ENCODE results near the gene SRGAP1.

SRGAP1 gene

DNA sequence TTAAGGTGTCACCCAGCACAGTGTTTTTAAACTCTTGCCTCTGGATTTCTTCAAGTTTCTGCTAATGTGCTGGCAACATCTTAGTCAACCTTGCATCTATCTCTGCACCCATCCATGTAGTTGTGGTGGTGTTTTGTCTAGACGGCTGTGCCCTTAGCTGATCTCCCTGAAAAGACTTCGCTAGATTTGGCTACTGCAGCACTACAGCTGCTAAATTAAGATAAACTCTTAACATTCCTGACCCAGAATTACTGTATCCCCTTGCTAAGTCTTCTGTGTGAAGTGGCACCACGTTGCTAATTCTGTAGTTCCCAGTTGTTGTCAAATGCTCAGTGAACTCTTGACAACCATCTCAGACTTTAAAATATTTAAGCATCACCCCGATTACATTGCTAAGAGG lies 66.8 kb downstream of the SRGAP1 start:
- DNase-seq, result no peak

DNA sequence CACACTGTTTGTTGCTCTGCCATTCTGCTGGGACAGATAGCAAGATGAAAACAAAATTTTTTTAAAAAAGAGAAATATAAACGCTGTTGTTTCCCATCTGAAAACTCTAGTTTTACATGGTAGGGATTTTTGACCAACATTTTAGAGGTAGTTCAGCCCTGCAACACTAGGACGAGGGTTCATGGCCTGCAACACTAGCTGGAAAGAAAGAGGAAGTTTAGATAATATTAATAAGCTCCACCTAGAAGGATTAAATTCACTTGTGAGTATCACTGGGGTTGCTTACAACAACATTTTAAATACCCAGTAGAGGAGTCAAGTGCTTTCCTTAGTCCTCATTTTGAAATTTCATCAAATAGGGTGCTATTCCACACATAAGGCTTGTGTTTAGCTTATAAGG lies 68.2 kb downstream of the SRGAP1 start:
- no peak for DNase-seq

DNA sequence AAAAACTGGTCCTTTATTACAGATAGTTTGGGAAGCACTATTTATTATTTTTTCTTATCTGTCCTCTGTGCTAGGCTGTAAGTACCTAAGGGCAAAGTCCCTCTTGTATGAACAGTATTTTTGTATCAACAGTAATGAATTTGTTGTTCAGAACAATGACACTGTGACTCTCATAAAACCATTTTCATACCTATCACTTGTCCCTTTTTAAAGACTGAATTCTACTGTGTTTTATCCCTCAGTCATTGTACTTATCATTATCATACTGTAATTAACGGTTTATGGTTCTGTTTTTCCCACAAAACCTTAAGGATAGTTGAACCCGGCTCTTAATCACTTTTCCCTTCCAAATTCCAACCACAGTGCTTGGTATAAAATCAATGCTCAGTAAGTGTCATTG lies 69.4 kb downstream of the SRGAP1 start:
- DNase-seq, result no peak

GRCh38 chr12:63915105-63915800 lies 70.8 kb downstream of the SRGAP1 start:
- DNase-seq, result peak; percentile 25

GRCh38 chr12:63916561-63917476 lies 72.3 kb downstream of the SRGAP1 start:
- DNase-seq, result no peak

DNA sequence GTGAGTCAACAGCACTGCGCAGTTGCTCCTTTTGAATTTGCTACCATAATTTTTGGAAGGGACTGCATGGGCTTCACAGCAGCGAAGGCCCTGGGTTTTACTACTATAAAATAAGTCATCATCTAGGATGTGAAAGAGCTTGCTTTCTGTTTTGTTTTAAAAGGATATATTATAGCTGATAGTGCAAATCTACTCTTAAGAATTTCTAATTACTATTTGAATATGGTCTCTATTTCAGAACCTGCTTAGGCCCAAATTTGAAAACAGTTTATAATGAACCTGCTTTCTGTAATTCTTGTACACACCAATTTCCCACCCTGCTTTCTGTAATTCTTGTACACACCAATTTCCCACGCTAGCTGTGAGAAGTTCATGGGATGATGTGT lies 73.0 kb downstream of the SRGAP1 start:
- no peak for DNase-seq

GRCh38 chr12:63917864-63918799 lies 73.6 kb downstream of the SRGAP1 start:
- DNase-seq, result peak; percentile 50

- DNase-seq, result no peak
Observed at GRCh38 chr12:63918800-63919300, 74.3 kb downstream of the SRGAP1 start.

GRCh38 chr12:63919756-63920155 lies 75.3 kb downstream of the SRGAP1 start:
- DNase-seq, result no peak

DNA sequence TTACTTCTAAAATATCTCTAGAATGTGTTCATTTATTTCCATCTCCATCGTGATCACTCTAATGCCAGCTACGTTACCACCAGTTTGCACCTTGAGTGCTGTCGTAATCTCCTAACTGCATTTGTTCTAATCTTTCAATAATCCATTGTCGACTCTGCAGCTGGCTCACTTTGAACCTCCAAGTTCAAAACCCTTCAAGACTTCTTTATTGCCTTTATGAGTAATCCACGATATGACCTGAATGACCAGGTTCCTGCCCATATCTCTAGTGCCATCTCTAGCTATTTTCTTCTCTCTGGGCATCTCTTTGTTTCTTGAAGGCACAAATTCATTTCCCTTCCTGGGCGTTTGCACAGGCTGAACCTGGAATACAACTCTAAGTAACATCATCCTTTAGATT lies 76.7 kb downstream of the SRGAP1 start:
- DNase-seq, result no peak

DNA sequence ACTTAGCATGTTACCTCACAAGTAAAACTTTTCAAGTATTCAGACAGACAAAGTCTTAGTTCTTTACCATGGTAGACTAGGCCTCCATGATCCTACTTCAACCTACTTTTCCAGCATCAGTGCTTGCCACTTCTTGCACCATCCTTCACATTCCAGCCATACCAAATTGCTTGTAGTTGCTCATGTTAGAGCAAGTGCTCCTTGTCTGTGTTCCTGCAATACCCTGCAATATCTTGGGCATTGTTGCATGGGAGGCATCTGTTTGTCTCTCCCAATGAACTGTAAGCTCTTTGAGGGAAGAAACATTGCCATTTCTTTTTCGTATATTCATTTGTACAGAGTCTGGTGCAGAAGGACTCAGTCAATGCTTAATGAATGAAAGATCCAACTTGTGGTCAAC lies 78.0 kb downstream of the SRGAP1 start:
- DNase-seq, result no peak

GRCh38 chr12:63924781-63925180 lies 80.3 kb downstream of the SRGAP1 start:
- DNase-seq, result no peak

- DNase-seq, result no peak
Observed at GRCh38 chr12:63927511-63927910, 83.0 kb downstream of the SRGAP1 start.

DNA sequence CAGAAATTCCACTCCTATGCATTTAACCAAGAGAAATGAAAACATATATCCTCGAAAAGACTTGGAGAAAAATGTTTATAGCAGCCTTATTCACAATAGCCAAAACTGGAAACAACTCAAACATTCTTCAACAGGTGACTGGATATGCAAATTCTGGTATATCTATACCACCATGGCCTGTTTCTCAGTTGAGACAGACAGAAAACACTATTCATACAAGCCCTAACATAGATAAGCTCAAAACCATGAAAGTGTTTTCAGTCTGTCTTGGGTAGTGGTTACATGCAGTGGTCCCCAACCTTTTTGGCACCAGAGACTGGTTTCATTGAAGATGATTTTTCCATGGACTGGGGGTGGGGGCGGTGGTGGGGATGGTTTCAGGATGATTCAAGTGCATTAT lies 83.8 kb downstream of the SRGAP1 start:
- no peak for DNase-seq

DNA sequence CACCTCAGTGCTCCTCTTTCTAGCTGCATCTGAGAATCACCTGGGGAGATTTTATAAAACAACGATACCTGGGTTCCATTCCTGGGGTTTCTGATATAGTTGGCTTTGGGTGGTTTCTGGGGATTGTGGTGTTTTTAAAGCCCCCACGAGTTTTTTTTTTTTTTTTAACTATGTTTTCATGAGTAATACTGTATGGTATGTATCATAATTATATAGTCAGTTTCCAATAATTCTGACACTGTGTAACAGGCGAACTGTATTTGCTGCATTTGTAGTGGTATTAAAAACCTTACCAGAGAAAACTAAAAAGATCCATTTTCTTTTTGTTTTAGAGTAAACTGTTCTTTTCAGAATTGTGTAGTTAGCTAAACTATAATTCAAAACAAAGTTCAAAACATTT lies 84.9 kb downstream of the SRGAP1 start:
- DNase-seq, result no peak

DNA sequence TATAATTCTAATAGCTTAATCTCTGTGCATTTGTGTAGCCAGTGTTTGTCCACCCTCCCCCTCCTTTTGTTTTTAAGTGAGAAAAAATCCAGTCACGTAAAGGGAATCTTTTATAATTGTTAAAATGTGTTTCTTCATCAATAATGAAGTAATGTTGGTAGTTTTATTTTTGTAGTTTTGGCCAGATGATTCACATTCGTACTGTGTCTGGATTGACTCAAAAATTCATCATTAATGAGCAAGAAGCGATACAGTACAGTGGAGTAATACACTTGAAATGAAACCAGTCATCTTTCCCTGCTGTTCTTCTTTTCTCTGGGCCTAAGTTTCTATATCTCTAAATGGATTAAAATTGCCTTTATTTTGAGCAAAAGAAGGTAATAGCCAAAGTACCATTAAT lies 86.5 kb downstream of the SRGAP1 start:
- DNase-seq, result no peak

DNA sequence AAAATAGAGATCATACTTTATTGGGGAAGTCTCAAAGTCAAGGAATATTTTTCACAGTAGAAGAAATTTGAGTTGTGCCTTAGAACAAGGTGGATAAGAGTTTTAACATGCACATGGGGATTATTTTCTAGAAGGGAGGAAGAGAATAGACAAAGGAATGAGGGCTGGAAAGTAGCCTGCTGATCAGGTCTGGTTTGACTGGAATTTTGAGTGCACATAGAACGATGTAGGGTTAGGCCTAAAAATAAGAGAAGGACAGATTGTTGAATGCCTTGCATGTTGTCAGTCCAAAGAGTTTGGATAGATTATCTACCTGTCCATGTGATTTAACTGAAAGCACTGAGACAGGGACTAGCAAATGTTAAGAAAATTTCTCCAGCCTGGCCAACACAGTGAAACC lies 87.2 kb downstream of the SRGAP1 start:
- DNase-seq, result no peak

GRCh38 chr12:63934936-63935335 lies 90.4 kb downstream of the SRGAP1 start:
- DNase-seq, result no peak

GRCh38 chr12:63935361-63935760 lies 90.9 kb downstream of the SRGAP1 start:
- DNase-seq, result no peak

DNA sequence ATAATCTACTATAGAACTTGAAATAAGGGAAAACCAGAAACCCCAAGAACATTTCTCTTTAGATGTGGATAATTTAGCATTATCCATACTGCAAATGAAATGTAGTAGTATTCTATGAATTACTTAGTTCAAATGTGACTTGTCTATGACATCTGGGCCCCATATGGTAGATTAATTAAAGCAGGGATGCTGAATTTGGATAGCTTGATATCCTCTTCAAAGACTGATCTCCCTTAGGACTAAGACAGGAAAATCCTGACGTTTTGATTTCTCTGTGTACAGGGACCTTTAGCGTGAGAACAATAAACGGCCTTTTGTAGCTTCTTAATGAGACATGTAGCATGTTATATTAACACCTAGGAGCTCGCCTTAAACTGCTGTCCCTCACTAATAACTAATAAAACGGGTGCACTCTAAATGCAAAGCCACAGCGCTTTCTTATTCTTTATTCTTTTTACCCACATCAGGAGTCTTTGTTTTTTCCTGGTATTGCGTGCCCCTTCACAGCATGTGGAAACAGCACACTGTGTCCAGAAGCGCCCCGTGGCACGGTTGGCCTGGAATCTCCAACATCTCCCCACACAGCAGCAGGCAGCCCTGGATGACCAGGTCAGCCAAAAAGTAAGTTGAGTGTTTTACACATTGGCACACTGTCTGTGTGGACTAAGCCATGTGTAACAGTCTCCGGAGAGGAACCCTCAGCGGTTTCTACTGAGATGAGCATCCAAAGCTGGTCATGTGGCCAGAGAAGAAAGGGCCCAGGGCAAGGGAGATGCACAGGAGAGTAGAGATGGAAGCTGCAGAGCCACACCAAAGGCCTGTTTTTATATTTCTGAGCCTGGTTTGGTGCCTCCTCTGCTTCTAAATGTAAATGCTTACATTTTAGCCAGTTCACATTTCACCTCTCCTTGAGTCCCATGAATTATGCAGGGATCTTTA lies 93.1 kb downstream of the SRGAP1 start:
- no peak for DNase-seq

DNA sequence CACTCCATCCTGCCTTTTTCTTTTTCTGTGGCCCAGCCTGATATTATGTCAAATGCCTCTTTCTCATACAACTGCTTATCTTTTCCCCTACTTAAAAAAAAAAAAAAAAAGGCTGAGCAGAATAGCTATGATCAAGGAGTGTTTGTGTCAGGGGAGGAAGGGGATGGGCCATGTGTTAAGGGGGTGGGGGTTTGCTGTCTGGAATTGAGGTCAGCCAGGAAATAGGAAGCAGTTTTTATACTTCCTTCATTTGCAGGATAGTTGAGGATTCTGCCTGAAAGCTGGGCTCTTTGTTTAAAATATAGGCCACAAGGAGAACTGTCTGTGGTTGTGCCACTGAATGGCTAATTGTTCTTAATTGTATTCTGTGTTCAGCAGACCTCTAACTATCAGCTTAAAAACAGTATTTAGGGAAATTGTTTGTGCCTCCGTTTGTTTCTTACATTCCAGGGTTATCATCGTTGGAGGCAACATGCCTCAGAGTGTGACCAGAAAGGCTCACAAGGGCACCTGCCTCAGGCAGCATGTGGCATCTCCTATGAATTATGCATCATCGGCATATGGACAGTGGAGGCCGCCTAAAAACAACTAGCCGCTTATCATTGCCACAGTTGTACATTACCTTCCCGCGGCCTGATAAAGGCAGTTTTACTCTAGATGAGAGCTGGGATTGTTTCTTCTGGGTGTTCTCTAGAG lies 96.0 kb downstream of the SRGAP1 start:
- peak; percentile 32 for DNase-seq

All from SHP77 treated with DMSO at 0.1 percent for 48 hours (cell line).